ENCODE results near the gene SOWAHB.

The SOWAHB gene, protein sequence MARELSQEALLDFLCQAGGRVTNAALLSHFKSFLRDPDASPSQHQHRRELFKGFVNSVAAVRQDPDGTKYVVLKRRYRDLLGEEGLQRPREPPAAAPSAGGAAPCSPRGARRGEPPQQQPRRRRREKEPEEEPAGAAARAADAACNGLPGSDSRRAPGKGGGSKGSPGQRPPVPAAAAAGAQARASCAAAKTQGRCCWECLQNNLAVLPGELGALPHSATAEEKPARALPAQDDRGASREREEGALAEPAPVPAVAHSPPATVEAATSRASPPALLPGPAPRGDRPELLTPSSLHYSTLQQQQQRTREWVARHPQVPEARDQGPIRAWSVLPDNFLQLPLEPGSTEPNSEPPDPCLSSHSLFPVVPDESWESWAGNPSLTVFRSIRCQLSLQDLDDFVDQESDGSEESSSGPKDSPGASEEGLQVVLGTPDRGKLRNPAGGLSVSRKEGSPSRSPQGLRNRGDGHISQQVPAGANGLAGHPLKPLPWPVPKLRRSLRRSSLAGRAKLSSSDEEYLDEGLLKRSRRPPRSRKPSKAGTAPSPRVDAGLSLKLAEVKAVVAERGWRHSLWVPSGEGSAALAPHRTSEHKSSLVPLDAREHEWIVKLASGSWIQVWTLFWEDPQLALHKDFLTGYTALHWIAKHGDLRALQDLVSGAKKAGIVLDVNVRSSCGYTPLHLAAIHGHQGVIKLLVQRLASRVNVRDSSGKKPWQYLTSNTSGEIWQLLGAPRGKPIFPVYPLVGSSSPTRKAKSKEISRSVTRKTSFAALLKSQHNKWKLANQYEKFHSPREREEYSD

DNA sequence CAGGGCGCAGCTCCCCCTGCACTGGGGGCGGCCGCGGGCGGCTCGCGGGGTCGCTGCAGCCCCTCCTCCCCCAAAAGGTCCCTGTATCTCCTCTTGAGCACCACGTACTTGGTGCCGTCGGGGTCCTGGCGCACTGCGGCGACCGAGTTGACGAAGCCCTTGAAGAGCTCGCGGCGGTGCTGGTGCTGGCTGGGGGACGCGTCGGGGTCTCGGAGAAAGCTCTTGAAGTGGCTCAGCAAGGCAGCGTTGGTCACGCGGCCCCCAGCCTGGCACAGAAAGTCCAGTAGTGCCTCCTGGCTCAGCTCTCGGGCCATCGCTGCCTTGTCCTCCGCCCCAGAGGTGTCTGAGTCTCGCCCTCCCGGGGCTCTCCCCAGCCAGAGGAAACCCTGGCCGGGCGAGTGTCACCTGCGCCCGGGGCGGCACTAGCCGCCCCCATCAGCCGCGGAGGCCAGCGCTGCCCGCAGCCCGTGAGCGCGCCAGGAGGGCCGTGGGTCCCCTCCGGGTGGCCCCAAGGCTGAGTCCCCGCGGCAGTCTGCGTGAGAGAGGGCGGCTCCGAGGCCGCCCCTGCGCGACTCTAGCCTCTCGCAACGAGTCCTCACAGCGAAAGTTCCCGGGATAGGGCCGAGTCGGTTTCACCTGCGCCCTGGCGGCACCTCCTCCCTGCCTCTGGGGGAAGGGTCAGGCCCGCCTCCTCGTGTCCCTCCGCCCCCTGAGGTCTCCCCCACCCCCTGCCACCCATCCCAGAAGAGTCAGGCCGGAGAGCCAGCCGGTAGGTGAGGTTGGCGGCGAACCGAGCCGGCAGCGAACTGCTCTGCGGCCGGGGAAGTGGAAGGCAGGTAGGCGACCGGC is at the start of gene SOWAHB:
Gene SOWAHB, minus strand, starts transcription at position 609 of the 849 bp plus-strand sequence. Its CDS starts 295 bp downstream, at position 314.
- TF ChIP-seq GATA3 (IDR thresholded peaks at IDR 0.05; ENCODE audit: low read depth, low read length), result no peak
- TF ChIP-seq GATA2 (IDR thresholded peaks at IDR 0.05; ENCODE audit: low read depth, low read length), result no peak

DNA sequence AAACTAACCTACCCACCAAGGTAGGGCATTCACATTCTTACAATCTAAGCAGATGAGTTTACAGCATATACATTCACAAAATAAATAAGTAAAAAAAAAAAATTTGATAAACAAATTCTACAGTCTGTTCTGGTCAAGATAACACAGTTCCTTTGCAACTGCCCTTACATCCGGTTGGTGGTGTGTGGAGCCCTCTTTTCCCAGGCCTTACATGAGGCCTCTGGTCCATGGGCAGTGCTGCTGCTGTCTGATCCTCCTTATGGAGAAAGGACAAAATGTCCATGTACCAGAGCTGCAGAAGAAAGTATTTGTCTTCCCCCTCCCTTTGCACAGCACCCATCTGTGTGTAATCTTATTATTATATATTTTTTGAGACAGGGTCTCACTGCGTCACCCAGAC is 49.4 kb upstream of the SOWAHB start:
- no peak for TF ChIP-seq GATA3 (IDR thresholded peaks at IDR 0.05; ENCODE audit: low read depth, low read length)
- TF ChIP-seq GATA2 (IDR thresholded peaks at IDR 0.05; ENCODE audit: low read depth, low read length), result no peak

DNA sequence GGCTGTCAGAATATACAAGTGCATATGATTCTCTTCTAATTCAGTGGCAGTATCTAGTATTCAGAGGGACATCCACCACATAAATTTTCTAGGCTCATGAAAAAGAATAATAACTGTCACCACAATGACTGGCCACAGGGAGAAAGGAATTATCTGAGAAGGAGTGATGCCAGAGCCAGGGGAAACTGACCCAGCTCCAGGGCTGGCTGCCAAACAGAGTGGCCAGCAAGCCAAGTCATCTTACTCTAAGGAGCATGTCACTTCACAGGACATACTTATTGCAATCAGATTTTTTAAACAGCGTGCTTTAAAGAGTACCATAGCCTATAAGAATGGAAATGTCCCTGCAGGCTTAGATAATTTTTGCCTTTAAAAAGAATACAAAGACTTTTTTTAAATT is 45.8 kb upstream of the SOWAHB start:
- no peak for TF ChIP-seq GATA3 (IDR thresholded peaks at IDR 0.05; ENCODE audit: low read depth, low read length)
- TF ChIP-seq GATA2 (IDR thresholded peaks at IDR 0.05; ENCODE audit: low read depth, low read length), result no peak

DNA sequence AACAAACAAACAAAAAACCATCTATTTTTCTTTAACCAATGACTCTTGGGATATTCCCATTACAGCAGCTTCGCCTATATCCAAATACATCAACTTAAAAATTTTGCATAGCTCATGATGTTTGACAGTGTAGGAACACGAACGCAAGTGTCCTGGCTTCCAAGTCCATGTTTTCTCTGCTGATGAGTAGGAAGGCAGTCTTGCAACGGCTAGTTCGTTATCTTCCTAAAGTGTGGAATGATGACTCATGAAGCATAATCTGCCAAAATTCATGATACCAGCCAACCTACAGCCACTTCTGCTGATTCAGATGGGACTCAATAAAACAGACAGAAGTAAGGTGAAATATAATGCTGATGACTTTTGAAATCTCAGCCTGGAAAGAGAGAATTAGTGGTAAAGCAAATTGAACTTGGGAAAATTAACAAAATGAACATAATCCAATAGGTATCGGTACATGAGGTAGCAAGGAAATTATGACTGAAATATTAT is 45.2 kb upstream of the SOWAHB start:
- TF ChIP-seq GATA3 (IDR thresholded peaks at IDR 0.05; ENCODE audit: low read depth, low read length) (no peak), GATA2 (IDR thresholded peaks at IDR 0.05; ENCODE audit: low read depth, low read length) (no peak)

DNA sequence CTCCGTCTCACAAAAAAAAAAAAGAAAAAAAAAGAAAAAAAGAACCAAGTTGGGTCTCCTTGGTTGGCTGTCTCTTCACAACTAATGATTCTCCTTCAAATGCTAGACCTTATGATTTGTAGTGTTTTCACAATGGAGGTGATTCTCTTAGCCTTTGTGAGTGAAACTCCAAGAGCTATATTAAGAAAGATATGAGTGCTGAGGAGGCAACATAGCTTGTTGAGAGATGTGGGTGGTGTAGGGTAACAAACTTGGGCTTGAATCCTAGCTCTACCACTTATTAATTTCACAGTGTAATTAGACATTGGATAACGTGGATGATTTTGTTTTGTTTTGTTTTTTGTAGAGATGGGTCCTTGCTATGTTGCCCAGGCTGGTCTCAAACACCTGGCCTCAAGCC is 41.2 kb upstream of the SOWAHB start:
- TF ChIP-seq GATA3 (IDR thresholded peaks at IDR 0.05; ENCODE audit: low read depth, low read length) (no peak), GATA2 (IDR thresholded peaks at IDR 0.05; ENCODE audit: low read depth, low read length) (no peak)

DNA sequence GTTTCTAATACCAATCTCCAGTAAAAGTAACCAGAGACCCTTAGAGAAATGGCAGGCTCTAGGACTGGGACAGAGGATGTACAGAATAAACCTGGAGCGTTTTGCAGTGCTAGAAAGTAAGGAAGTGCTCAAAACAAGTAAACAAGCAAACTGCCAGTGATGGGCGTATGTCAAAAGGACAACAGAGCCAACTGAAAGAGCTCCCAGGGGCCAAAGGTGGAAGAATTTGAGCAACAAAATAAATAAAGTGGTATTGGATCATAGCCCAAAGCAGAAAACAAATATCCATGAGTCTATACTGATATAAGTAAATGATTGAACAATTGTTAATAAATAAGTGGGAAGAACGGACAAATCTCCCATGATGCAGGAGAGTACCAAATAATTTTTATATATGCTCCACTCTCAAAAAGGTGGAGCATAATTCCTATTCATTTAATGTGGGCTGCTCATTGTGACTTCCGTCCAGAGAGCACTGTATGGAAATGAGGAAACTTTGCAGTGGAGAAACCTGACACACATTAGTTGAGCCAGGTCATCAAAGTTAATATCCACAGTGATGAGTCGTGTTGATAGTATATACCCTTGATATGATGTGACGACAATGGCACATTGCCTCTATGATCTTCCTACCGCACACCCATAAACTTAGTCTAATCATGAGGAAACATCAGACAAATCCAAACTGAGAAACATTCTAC is 33.8 kb upstream of the SOWAHB start:
- TF ChIP-seq GATA2 (IDR thresholded peaks at IDR 0.05; ENCODE audit: low read depth, low read length) (no peak), GATA3 (IDR thresholded peaks at IDR 0.05; ENCODE audit: low read depth, low read length) (no peak)

DNA sequence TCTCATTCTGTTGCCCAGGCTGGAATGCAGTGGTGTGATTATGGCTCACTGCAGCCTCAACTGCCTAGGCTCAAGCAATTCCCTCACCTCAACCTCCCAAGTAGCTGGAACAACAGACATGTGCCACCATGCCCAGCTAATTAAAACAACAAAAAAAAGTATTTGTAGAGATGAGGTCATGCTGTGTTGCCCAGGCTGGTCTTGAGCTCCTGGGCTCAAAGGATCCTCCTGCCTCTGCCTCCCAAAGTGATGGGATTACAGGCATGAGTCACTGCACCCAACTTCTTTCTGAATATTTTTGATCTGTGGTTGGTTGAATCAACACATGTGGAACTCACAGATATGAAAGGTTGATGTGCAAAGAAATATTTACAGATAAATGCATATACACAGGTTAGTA is 33.1 kb upstream of the SOWAHB start:
- TF ChIP-seq GATA2 (IDR thresholded peaks at IDR 0.05; ENCODE audit: low read depth, low read length), result no peak

DNA sequence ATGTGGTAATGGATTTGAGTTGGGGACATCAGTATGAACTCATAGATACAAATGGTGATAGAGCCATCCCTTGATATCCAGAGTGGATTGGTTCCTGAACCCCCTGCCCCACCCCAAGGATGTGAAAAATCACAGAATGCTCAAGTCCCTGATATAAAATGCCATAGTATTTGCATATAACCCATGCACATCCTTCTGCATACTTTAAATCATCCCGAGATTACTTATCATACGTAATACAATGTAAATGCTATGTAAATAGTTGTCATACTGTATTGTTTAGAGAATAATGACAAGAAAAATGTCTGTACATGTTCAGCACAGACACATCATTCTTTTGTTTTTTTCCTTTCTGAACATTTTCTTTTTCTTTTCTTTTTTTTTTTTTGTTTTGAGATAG is 32.7 kb upstream of the SOWAHB start:
- TF ChIP-seq GATA3 (IDR thresholded peaks at IDR 0.05; ENCODE audit: low read depth, low read length) (no peak), GATA2 (IDR thresholded peaks at IDR 0.05; ENCODE audit: low read depth, low read length) (no peak)

DNA sequence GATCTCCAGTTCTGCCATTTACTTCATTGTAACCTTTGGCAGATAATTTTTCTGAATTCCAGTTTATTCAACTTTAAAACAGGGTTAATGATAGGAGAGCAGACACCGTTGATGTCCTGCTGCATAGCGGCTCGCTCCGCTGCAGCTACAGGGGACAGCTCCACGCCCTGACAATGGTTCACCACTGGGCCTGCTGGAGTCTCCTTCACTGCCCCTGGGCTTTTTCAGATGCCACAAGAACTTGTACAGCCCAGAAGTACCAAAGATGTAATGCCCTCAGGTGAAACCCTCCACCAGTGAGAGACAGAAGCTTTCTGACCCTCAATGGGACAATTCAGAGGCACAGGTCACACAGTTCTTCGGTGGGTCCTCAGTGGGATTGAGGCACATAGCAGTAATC is 28.9 kb upstream of the SOWAHB start:
- no peak for TF ChIP-seq GATA3 (IDR thresholded peaks at IDR 0.05; ENCODE audit: low read depth, low read length)
- no peak for TF ChIP-seq GATA2 (IDR thresholded peaks at IDR 0.05; ENCODE audit: low read depth, low read length)

DNA sequence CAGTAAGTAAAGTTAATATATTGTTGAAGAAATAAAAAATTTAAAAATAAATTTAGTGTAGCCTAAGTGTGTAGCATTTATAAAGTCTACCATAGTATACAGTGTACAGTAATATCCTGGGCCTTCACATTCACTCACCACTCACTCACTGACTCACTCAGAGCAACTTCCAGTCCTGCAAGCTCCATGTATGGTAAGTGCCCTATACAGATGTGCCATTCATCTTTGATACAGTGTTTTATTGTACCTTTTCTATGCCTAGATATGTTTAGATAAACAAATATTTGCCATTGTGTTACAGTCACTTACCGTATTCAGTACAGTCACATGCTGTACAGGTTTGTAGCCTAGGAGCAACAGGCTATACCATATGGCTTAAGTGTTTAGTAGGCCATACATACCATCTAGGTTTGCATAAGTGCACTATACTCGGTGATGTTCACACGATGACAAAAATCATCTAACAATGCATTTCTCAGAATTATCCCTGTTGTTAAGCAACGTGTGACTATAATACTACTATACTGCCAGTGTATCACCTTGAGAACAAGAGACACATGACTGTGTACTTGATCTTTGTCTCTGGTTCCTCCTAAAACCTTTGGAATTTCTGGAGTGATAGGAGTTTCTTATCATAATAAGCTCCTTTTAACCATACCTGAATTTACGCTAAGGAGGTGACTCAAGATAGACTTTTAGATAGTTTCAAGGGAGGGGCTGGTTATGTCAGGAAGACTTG is 25.8 kb upstream of the SOWAHB start:
- TF ChIP-seq GATA3 (IDR thresholded peaks at IDR 0.05; ENCODE audit: low read depth, low read length) (no peak), GATA2 (IDR thresholded peaks at IDR 0.05; ENCODE audit: low read depth, low read length) (no peak)

DNA sequence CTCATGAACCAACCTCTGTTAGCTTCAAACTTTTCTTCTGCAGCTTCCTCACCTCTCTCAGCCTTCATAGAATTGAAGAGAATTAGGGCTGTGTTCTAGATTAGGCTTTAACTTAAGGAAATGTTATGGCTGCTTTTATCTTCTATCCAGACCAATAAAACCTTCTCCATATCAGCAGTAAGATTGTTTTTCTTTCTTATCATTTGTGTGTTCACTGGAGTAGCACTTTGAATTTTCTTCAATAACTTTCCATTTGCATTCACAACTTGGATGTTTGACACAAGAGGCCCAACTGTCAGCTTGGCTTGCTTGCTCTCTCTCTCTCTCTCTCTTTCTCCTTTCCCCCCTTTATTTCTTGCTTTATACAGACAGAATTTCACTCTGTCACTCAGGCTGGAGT is 22.8 kb upstream of the SOWAHB start:
- TF ChIP-seq GATA3 (IDR thresholded peaks at IDR 0.05; ENCODE audit: low read depth, low read length), result no peak
- no peak for TF ChIP-seq GATA2 (IDR thresholded peaks at IDR 0.05; ENCODE audit: low read depth, low read length)

DNA sequence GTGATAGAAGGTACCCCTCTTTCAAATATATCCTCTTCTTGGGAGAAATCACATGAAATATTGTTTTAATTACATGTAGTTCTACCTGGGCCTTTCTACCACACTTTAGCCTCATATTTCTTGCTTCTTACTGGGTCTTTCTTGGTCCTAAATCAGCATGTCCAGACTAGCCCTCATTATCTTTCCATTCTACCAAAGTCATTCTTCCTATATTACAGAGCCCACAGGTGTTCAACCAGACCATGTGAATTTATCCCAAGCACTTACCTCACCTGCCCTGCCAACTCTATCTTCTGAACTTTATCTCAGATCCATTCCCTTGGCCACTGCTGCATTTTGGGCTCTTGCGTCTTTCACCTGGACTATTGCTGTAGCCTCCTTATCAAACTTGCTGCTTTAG is 11.8 kb upstream of the SOWAHB start:
- TF ChIP-seq GATA3 (IDR thresholded peaks at IDR 0.05; ENCODE audit: low read depth, low read length) (no peak), GATA2 (IDR thresholded peaks at IDR 0.05; ENCODE audit: low read depth, low read length) (no peak)

DNA sequence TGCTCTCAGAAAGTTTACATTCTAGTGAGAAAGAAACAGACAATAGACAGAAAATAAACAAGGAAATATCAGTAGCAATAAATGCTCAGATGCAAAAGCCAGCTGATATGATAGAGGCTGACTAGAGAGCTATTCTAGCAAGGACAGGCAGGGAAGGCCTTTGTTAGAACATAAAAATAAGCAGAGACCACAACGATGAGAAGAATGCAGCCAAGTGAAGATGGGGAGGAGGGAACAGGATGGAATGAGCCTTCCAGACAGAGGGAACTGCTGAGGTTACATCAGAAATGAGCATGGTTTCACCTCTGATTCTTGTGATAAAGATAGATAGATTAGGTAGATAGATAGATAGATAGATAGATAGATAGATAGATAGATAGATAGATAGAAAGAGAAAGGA is 7.6 kb upstream of the SOWAHB start:
- TF ChIP-seq GATA3 (IDR thresholded peaks at IDR 0.05; ENCODE audit: low read depth, low read length), result no peak
- TF ChIP-seq GATA2 (IDR thresholded peaks at IDR 0.05; ENCODE audit: low read depth, low read length), result no peak

Measured in SH-SY5Y (cell line).